DND-41 (cell line): Measurements from ENCODE around the gene ECI1.

Source experiments
- ATAC-seq: fragments of 200-7000 bp; cut with Tn5 transposase; 3 replicates; pipeline ENCODE4 v1.9.1; 2021; ENCODE audit warnings: low read depth; ENCODE audit not compliant: insufficient read depth
- DNase-seq: peaks from one replicate; pipeline ENCODE4 v3.0.0-alpha.2; 2020
- H2AFZ ChIP-seq: 2 replicates; pipeline ENCODE4 v1.6.0; 2012; ENCODE audit warnings: low read depth, low read length
- H3K27ac ChIP-seq: 2 replicates; pipeline ENCODE4 v1.5.1; 2012; ENCODE audit warnings: low read length, inconsistent platforms
- H3K27me3 ChIP-seq: fragments of 200-600 bp; sonication (generic); 2 replicates; pipeline ENCODE4 v1.6.0; 2012; ENCODE audit warnings: low read length, mild to moderate bottlenecking, inconsistent platforms; ENCODE audit not compliant: insufficient read depth, poor library complexity
- H3K36me3 ChIP-seq: 2 replicates; pipeline ENCODE4 v1.5.1; 2012; ENCODE audit warnings: low read length, inconsistent platforms; ENCODE audit not compliant: insufficient read depth
- H3K4me1 ChIP-seq: 2 replicates; pipeline ENCODE4 v1.5.1; 2012; ENCODE audit warnings: mild to moderate bottlenecking, low read length; ENCODE audit not compliant: insufficient read depth
- H3K4me2 ChIP-seq: 2 replicates; pipeline ENCODE4 v1.6.0; 2012; ENCODE audit warnings: mild to moderate bottlenecking, moderate library complexity, low read length, inconsistent platforms; ENCODE audit not compliant: insufficient read depth
- H3K4me3 ChIP-seq, 2 experiments: fragments of 200-600 bp in 1 of 2; shearing (Covaris generic) in 1 of 2; 2 replicates each; pipeline ENCODE4 v1.5.1; 2012 to 2016; ENCODE audit warnings: inconsistent platforms in 2 of 2, low read length in 2 of 2, mild to moderate bottlenecking in 2 of 2, low read depth in 1 of 2, moderate library complexity in 1 of 2
- H3K79me2 ChIP-seq: 2 replicates; pipeline ENCODE4 v1.6.0; 2012; ENCODE audit warnings: low read length, inconsistent platforms; ENCODE audit not compliant: insufficient read depth
- H3K9ac ChIP-seq: 2 replicates; pipeline ENCODE4 v1.6.0; 2012; ENCODE audit warnings: low read depth, mild to moderate bottlenecking, inconsistent platforms, low read length, moderate library complexity
- H3K9me3 ChIP-seq: 2 replicates; pipeline ENCODE4 v1.5.1; 2012; ENCODE audit warnings: low read length, moderate library complexity, mild to moderate bottlenecking, inconsistent platforms; ENCODE audit not compliant: insufficient read depth, severe bottlenecking
- H4K20me1 ChIP-seq: 2 replicates; pipeline ENCODE4 v1.6.0; 2012; ENCODE audit warnings: low read length; ENCODE audit not compliant: insufficient read depth
- EZH2 ChIP-seq: IDR thresholded peaks from 3 replicates; pipeline ENCODE4 v1.6.1; 2012; ENCODE audit warnings: borderline replicate concordance, low read depth, mild to moderate bottlenecking, moderate library complexity, low read length, inconsistent platforms; ENCODE audit not compliant: severe bottlenecking
- TF ChIP-seq, protein P1 (sequence below): IDR thresholded peaks from 2 replicates; pipeline ENCODE4 v1.5.1; 2012; ENCODE audit warnings: borderline replicate concordance, low read length, moderate library complexity, mild to moderate bottlenecking; ENCODE audit not compliant: poor library complexity, severe bottlenecking; ENCODE audit errors: extremely low read depth

ECI1 gene

DNA sequence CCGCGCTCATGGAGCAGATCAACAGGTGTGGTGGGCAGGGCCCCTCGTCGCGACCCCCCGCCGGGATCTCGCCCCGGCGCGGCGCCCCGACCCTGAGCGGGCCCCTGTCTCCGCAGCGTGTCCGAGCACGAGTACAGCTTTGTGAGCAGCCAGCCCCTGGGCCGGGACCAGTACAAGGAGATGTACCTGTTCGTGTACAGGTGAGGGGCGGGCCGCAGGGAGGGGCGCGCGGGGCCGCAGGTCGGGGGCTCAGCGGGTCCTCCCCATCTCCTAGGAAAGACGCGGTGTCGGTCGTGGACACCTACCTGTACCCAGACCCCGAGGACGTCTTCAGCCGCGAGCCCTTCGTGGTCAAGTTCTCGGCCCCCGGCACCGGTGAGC is 14.3 kb downstream of the ECI1 start:
- no peaks in the 10 kb centered on the region for H3K27me3 ChIP-seq
- H4K20me1 ChIP-seq: peaks cover 32% of the 10 kb centered on the region
- no peaks in the 10 kb centered on the region for H3K79me2 ChIP-seq
- H3K9ac ChIP-seq: no peak overlapping the region
- peaks cover 67% of the 10 kb centered on the region for H3K36me3 ChIP-seq
- no peaks in the 10 kb centered on the region for H3K9me3 ChIP-seq
- TF ChIP-seq, protein P1, sequence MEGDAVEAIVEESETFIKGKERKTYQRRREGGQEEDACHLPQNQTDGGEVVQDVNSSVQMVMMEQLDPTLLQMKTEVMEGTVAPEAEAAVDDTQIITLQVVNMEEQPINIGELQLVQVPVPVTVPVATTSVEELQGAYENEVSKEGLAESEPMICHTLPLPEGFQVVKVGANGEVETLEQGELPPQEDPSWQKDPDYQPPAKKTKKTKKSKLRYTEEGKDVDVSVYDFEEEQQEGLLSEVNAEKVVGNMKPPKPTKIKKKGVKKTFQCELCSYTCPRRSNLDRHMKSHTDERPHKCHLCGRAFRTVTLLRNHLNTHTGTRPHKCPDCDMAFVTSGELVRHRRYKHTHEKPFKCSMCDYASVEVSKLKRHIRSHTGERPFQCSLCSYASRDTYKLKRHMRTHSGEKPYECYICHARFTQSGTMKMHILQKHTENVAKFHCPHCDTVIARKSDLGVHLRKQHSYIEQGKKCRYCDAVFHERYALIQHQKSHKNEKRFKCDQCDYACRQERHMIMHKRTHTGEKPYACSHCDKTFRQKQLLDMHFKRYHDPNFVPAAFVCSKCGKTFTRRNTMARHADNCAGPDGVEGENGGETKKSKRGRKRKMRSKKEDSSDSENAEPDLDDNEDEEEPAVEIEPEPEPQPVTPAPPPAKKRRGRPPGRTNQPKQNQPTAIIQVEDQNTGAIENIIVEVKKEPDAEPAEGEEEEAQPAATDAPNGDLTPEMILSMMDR: no peak
- TF ChIP-seq EZH2: no peak
- no peak overlapping the region for H3K4me3 ChIP-seq
- no peaks in the 10 kb centered on the region for H3K4me1 ChIP-seq
- H3K27ac ChIP-seq: no peak overlapping the region
- H3K4me2 ChIP-seq: no peak overlapping the region
- DNase-seq: no peak
- no peak overlapping the region for H2AFZ ChIP-seq
- no peak for ATAC-seq

DNA sequence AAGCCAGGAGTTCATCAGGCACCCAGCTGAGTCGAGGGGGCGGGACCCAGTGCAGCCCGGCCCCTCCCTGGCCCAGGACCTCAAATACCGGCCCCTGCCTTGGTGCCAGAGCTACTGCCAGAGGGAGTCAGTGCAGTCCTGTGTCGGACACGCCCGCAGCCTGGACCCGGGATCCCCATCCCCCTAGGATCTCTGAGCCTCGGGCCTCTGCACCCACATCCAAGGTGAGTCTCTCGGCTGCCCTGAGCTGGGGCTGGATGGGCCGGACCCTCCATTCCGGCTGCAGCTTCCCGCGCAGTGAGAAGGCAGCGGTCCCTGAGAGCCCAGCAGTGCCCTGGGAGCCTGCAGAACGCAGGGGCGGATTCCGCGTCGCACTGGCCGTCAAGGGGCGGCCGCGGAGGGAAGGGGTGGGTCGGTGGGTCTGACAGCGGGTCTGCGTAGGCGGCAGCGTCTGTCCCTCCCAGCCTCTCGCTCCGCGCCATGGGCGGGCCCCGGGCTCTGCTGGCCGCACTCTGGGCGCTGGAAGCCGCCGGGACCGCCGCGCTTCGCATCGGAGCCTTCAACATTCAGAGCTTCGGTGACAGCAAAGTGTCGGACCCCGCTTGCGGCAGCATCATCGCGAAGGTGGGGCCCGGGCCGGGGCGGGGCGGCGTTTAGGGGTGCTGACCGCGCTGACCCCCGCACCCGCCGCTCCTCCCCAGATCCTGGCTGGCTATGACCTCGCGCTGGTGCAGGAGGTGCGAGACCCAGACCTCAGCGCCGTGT is 14.9 kb downstream of the ECI1 start, which contains the start of gene DNASE1L2:
DNASE1L2 (plus strand) TSS at position 108 of the 765 bp plus-strand sequence; CDS start at position 481, 373 bp downstream.
- Histone ChIP-seq H4K20me1 (peaks cover 32% of the 10 kb centered on the region), H3K27me3 (no peaks in the 10 kb centered on the region), H3K4me1 (no peaks in the 10 kb centered on the region), H3K9ac (no peak within 1 kb of the TSS), H3K79me2 (no peaks in the 10 kb centered on the region), H3K4me3 (no peak within 1 kb of the TSS), H3K4me2 (no peak within 1 kb of the TSS), H3K27ac (no peak within 1 kb of the TSS), H3K9me3 (no peaks in the 10 kb centered on the region), H3K36me3 (peaks cover 71% of the 10 kb centered on the region), H2AFZ (no peak within 1 kb of the TSS)
- DNase-seq: no peak
- peak; percentile 18; the same call in 2 of the 3 replicates for ATAC-seq
- TF ChIP-seq, protein P1: no peak
- TF ChIP-seq EZH2: no peak

GRCh38 chr16:2235695-2236336 is 15.6 kb downstream of the ECI1 start:
- no peak overlapping the region for H3K27ac ChIP-seq
- peaks cover 78% of the 10 kb centered on the region for H3K36me3 ChIP-seq
- H2AFZ ChIP-seq: no peak overlapping the region
- no peaks in the 10 kb centered on the region for H3K27me3 ChIP-seq
- H4K20me1 ChIP-seq: peaks cover 39% of the 10 kb centered on the region
- no peaks in the 10 kb centered on the region for H3K9me3 ChIP-seq
- TF ChIP-seq, protein P1: no peak
- TF ChIP-seq EZH2: no peak
- H3K4me2 ChIP-seq: no peak overlapping the region
- ATAC-seq (peak; percentile 10; the same call in 2 of the 3 replicates), DNase-seq (no peak)
- no peaks in the 10 kb centered on the region for H3K79me2 ChIP-seq
- no peaks in the 10 kb centered on the region for H3K4me1 ChIP-seq
- no peak overlapping the region for H3K9ac ChIP-seq
- H3K4me3 ChIP-seq: no peak overlapping the region
